NOMO-1 (cell line): ENCODE results near the gene KIF20B.
A peak's percentile ranks its signal among the peaks of the same experiment; 100 is the strongest.
"Not testable (repeated sequence)": the region's sequence is repeated elsewhere in the genome, so short reads cannot be mapped to it uniquely, and the experiment has no call there.

Experiments used
- DNase-seq, 2 experiments: peaks; one replicate each; lab custom pipeline; 2025; ENCODE audit not compliant: unreplicated experiment in 2 of 2; lab: John Stamatoyannopoulos, UW

KIF20B gene

GRCh38 chr10:89763671-89764070 lies 62.3 kb downstream of the KIF20B start:
- DNase-seq: not testable (repeated sequence)

- DNase-seq: no peak
Measured at GRCh38 chr10:89771684-89772083, 70.3 kb downstream of the KIF20B start.

DNA sequence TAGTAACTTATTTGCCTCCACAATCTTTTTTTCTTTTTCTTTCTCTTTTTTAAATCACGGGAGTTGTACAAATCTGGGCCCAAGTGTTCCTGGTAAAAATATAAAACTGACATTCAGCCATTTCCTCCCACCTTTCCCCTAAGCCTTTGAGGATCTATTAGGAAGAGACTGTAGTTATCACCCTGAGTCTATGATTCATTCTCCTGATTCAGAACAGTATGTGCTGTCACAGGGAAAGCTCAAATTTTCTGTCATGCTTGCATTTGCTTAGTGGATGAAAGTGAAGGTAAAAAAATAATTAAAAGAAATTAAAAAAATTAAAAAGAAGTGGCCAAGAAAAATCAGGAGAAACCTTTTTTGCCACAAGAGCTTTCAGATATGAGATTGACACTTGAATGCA lies 71.7 kb downstream of the KIF20B start:
- no peak for DNase-seq

DNA sequence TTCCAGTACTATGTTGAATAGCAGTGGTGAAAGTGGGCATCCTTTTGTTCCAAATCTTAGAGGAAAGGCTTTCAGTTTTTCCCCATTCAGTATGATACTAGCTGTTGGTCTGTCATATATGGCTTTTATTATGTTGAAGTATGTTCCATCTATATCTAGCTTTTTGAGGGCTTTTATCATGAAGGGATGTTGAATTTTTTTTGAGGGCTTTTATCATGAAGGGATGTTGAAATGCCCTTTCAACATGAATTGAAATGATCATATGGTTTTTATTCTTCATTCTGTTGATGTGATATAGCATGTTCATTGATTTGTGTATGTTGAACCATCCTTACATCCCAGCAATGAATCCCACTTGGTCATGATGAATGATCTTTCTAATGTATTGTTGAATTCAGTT lies 75.3 kb downstream of the KIF20B start:
- no peak for DNase-seq

GRCh38 chr10:89782470-89782869 lies 81.1 kb downstream of the KIF20B start:
- no peak for DNase-seq

DNA sequence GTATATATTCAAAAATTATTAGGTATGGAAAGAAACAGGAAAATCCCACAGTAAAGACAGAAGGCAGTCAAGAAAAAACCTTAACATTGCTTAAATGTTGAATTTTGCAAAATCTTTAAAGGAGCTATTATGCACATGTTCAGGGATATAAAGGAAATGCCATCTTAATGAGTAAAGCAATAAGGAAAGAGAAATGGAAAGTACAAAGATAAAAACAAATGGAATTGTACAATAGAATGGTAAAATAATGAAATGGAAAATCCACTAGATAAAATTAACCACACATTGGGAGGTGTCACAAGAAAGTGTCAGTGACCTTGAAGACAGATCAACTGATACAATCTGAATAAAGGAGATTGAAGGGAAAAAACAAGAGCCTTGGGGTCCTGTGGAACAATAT lies 82.0 kb downstream of the KIF20B start:
- no peak for DNase-seq

DNA sequence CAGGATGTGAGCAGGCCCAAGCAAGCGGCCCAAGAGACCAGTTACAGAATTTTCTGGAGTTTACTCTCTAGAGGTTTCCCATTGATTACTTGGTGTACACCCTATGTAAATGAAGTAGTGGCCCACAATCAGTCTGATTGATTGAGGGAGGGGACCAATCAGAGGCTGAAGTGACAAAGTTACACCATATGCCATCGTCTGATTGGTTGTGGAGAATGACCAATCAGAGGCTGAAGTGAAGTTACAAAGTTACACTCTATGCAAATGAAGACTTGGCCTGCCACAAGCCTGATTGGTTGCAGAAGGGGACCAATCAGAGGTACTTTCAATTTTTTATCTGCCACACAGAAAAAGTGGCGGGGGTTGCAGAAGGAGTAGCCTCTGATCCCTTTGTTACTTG lies 83.7 kb downstream of the KIF20B start:
- no peak for DNase-seq

- DNase-seq: no peak
Measured at GRCh38 chr10:89789188-89789877, 87.9 kb downstream of the KIF20B start.

DNA sequence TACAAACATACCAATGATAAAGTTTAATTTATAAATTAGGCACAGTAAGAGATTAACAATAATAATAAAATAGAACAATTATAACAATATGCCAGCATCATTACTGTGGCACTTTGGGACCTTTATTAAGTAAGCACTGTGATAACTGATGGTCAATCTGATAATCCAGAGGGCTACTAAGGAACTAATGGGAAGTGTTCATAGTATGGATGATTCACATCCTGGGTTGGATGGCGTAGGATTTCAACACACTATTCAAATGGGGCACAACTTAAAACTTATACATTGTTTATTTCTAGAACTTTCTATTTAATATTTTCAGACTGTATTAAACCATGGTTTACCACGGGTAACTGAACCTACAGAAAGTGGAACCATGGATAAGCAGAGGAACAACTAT lies 90.8 kb downstream of the KIF20B start:
- no peak for DNase-seq

- DNase-seq: peak; percentile 18 to 68
Measured at GRCh38 chr10:89793649-89794254, 92.4 kb downstream of the KIF20B start.

DNA sequence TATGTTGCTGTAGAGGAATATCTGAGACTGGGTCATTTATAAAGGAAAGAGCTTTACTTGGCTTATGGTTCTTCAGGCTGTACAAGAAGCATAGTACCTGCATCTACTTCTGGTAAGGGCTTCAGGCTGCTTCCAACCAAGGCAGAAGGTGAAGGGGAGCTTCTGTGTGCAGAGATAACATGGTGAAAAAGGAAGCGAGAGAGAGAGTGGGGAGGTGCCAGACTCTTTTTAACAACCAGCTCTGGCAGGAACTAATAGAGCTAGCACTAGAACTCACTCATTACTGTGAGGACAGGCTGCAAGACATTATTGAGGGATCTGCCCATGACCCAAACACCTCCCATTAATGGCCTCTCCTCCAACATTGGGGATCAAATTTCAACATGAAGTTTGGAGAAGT lies 94.5 kb downstream of the KIF20B start:
- no peak for DNase-seq

- DNase-seq: no peak
Measured at GRCh38 chr10:89798092-89798491, 96.7 kb downstream of the KIF20B start.

GRCh38 chr10:89799573-89799972 lies 98.2 kb downstream of the KIF20B start:
- no peak for DNase-seq

DNA sequence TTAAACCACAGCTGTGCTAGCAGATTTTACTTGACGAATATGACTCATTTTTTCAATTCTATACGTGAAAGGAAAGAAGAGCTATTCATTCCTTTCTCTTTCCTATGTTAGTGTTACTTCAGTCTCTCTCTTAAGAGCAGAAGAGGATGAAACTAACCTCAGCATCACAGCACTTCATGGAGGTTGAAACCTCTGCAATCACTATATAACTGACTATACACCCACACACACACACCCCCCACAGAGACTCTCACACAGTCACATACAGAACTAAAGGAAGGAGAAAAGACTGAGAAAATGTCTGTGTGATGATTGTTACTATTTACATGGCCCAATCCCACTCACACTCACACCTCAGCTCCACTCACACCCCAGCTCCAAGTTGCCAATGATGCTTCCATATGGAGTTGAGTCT lies 104.2 kb downstream of the KIF20B start:
- DNase-seq: no peak

- peak in 1 of 2 experiments; percentile 11 for DNase-seq
Measured at GRCh38 chr10:89808842-89809241, 107.5 kb downstream of the KIF20B start.

- no peak for DNase-seq
Measured at GRCh38 chr10:89809766-89810165, 108.4 kb downstream of the KIF20B start.

DNA sequence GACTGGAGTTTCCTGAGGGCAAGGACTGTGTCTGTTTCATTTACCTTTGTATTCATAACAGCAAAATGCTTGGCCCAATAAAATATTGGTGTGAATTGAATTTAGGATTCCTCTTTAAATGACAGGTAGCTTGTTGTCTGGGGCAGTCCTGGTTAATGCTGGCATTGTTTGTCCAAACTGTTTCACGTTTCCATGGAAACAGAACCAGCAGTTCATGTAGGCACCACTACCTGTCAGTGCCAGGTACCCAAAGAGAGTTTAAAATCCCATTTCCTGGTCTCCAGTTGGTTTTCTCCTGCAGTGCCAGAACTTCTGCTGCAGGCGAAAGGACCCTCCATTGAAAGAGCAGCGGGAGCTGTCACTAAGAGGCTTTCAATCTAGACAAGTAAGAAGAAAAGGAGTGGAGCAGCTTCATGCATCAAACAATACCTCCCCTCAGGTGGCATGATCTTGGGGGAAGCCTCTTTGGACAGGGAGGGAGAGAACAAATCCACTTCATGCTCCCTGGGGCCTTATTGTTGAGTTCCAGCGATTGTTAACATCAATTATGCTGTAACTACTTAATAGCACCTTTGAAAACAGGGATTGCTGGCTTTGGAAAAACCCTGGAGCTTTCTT lies 109.6 kb downstream of the KIF20B start:
- no peak for DNase-seq

DNA sequence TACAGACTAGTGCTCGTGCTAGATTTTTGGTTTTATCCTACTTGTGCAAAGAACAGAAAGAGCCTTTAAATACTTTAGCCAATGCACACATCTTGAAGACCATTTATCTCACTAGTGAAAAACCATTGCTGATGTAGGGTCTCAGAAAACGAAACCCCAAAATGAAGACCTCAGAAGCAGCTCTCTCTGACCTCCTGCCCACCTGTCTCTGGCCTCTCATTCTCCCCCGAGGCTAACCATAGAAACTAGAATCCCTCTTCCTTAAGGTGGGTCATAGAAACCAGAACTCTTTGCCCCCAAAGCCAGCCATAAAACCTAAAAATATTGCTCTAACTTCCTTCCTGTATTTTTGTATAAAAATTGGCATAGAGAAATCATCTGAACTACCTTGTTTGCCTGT lies 112.2 kb downstream of the KIF20B start:
- DNase-seq: no peak

- no peak for DNase-seq
Measured at GRCh38 chr10:89814278-89814677, 112.9 kb downstream of the KIF20B start.

DNA sequence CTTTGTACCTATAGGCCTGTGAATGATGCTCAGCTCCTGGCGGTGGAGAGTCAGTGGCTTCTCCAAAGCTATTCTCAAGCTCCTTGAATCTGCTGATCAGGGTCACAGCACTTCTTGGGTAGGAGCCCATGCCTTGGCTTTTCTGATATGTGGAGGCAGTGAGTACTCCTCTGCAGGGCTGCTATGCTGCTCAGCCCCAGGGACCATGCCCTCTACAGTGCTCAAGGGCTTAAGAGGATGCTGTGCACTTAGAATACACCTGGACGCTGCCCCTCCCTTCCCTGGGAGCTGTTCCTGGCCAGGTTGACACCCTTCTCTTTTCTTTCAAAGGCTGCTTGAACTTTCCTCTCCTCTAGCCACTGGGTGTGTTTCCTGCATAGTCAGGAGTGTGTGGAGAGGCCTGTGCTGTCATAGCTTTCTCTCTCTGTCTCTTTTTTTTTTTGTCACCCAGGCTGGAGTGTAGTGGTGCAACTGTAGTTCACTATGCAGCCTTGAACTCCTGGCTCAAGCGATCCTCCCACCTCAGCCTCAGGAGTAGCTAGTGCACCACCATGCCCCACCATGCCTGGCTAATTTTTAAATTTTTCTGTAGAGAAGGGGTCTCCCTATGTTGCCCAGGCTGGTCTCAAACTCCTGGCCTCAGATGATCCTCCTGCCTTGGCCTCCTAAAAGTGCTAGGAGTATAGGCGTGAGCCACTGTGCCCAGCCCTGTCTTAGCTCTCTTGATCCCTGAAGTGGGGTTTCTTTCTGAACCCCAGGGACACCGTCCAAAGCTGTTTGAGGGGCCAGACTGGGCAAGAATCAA lies 113.9 kb downstream of the KIF20B start:
- DNase-seq: no peak

DNA sequence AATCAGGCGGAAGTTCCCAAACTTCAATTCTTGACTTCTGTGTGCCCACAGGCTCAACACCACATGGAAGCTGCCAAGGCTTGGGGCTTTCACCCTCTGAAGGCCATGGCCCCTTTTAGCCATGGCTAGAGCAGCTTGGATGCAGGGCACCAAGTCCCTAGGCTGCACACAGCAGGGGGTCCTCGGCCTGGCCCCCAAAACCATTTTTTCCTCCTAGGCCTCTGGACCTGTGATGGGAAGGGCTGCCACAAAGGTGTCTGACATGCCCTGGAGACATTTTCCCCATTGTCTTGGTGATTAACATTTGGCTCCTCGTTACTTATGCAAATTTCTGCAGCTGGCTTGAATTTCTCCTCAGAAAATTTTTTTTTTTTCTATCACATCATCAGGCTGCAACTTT lies 117.6 kb downstream of the KIF20B start:
- not testable (repeated sequence) for DNase-seq
